GM12878 (cell line): ENCODE results near the gene PDLIM5. TPM values are rescaled to one million over a fixed set of nuclear protein-coding genes. Genes with fewer than 3 reads are reported as not detected.

Experiments used
- ASH2L ChIP-seq: fragments of 300-600, 200-600 bp; sonication (generic); IDR thresholded peaks from 2 replicates; pipeline ENCODE4 v1.6.1; 2017; ENCODE audit warnings: low read depth, mild to moderate bottlenecking, borderline replicate concordance
- ATF2 ChIP-seq: IDR thresholded peaks from 2 replicates; pipeline ENCODE4 v1.6.1; 2012; ENCODE audit warnings: low read length, inconsistent platforms
- E2F8 ChIP-seq: fragments of 450-650 bp; IDR thresholded peaks from 2 replicates; pipeline ENCODE4 v1.6.1; 2018; ENCODE audit warnings: mild to moderate bottlenecking, low read depth, moderate library complexity; ENCODE audit not compliant: partially characterized antibody
- IKZF2 ChIP-seq, 2 experiments: fragments of 450-650 bp; IDR thresholded peaks; 2 replicates each; pipeline ENCODE4 v1.6.1; 2017; ENCODE audit warnings: mild to moderate bottlenecking in 2 of 2, moderate library complexity in 2 of 2
- IRF3 ChIP-seq: fragments of 450-650 bp; IDR thresholded peaks from 2 replicates; pipeline ENCODE4 v1.6.1; 2014; ENCODE audit warnings: mild to moderate bottlenecking
- JUNB ChIP-seq: IDR thresholded peaks from 2 replicates; pipeline ENCODE4 v1.6.1; 2016; ENCODE audit warnings: antibody characterized with exemption, mild to moderate bottlenecking
- KAT2A ChIP-seq: conservative IDR thresholded peaks from 2 replicates; pipeline ENCODE4 v1.6.1; 2011; ENCODE audit warnings: low read depth, low read length; ENCODE audit not compliant: control insufficient read depth
- MYC ChIP-seq: IDR thresholded peaks from 2 replicates; pipeline ENCODE4 v1.6.1; 2011; ENCODE audit warnings: mild to moderate bottlenecking, low read length, moderate library complexity, inconsistent platforms; ENCODE audit not compliant: insufficient read depth, insufficient replicate concordance, insufficient read length, severe bottlenecking
- POU2F2 ChIP-seq: IDR thresholded peaks from 3 replicates; pipeline ENCODE4 v1.6.1; 2011; ENCODE audit warnings: low read depth, mild to moderate bottlenecking, low read length, borderline replicate concordance
- RAD51 ChIP-seq: fragments of 450-650 bp; IDR thresholded peaks from 2 replicates; pipeline ENCODE4 v1.6.1; 2016; ENCODE audit warnings: moderate library complexity, mild to moderate bottlenecking, inconsistent platforms
- TCF12 ChIP-seq: IDR thresholded peaks from 2 replicates; pipeline ENCODE4 v1.6.1; 2011; ENCODE audit warnings: low read depth, mild to moderate bottlenecking, low read length
- polyA plus RNA-seq, 11 experiments: library from polyadenylated mRNA; depleted of rRNA in 4 of 11; unstranded in 6 of 11; stranded (reverse) in 5 of 11; fragments of >200 nt; fragmentation: Nextera tagmentation in 4 of 11; fragmentation: Illumina TruSeq in 1 of 11; extraction: Ambion mirVana in 4 of 11; extraction: Trizol in 1 of 11; gene quantifications; 1 replicate in 1 of 11; 2 replicates in 10 of 11; pipeline versions ENCODE4 v1.2.1 to v1.2.3, GENCODE V29; 2011 to 2016; ENCODE audit warnings: inconsistent platforms in 2 of 11, missing spikeins in 2 of 11, low read depth in 1 of 11
- total RNA-seq, 4 experiments: library from RNA; depleted of rRNA in 3 of 4; stranded (reverse); fragments of >200 nt in 3 of 4; fragmentation: Illumina TruSeq in 1 of 4; extraction: Trizol in 1 of 4; gene quantifications; 2 replicates each; pipeline versions ENCODE4 v1.2.1 to v1.2.3, GENCODE V29; 2013 to 2021

PDLIM5 gene
- total and polyA plus RNA-seq, 10 of the 15 experiments (the other 5 are each of a cell fraction or from before 2014, with no cell fraction given): 10.0 to 52.9 (median 20.7) TPM

- TF ChIP-seq POU2F2 (no peak), IKZF2 (IDR thresholded peaks at IDR 0.05) (no peak), ATF2 (no peak), ASH2L (no peak), IRF3 (no peak), JUNB (no peak), MYC (no peak), TCF12 (no peak), E2F8 (no peak), RAD51 (no peak), KAT2A (no peak)
- TF ChIP-seq, all 136 proteins: peak for 0
Observed at GRCh38 chr4:94458682-94459081, 6.9 kb downstream of the PDLIM5 start (continued).
